Activated CD4-positive, alpha-beta T cell treated with anti-CD3 and anti-CD28 coated beads, Interleukin-2, amount 50 U/mL, for 16 hours (primary cell): ENCODE data around the gene USP35.
A peak's percentile ranks its signal among the peaks of the same experiment; 100 is the strongest.

Experiments used
- DNase-seq: peaks from one replicate; pipeline ENCODE4 v3.0.0-alpha.2; 2020

USP35 gene

GRCh38 chr11:78188286-78189173 lies at the start of gene USP35, which contains the start of gene KCTD21:
USP35 (plus strand) TSS chr11:78188919; CDS start chr11:78196246, 7,327 bp downstream.
KCTD21 (minus strand) TSS chr11:78188626; CDS start chr11:78174554, 14,072 bp downstream.
- peak; percentile 96 for DNase-seq

- peak; percentile 98 for DNase-seq
Observed at GRCh38 chr11:78139422-78140391, 49.0 kb upstream of the USP35 start, which contains the start of gene ALG8. ALG8 (minus strand) TSS chr11:78139626; CDS start chr11:78139588, 38 bp downstream.

GRCh38 chr11:78140392-78141077 lies 48.2 kb upstream of the USP35 start:
- DNase-seq, result peak; percentile 10

GRCh38 chr11:78145511-78146025 lies 43.2 kb upstream of the USP35 start:
- no peak for DNase-seq

- no peak for DNase-seq
Observed at GRCh38 chr11:78147807-78148206, 40.9 kb upstream of the USP35 start.

- DNase-seq, result no peak
Observed at GRCh38 chr11:78149646-78150045, 39.1 kb upstream of the USP35 start.

GRCh38 chr11:78150346-78150745 lies 38.4 kb upstream of the USP35 start:
- DNase-seq, result no peak

- DNase-seq, result no peak
Observed at GRCh38 chr11:78150754-78151153, 38.0 kb upstream of the USP35 start.

GRCh38 chr11:78151804-78152203 lies 36.9 kb upstream of the USP35 start:
- DNase-seq, result no peak

- DNase-seq, result no peak
Observed at GRCh38 chr11:78156127-78156844, 32.4 kb upstream of the USP35 start.

- no peak for DNase-seq
Observed at GRCh38 chr11:78158987-78159652, 29.6 kb upstream of the USP35 start.

GRCh38 chr11:78160557-78160956 lies 28.2 kb upstream of the USP35 start:
- DNase-seq, result no peak

- DNase-seq, result no peak
Observed at GRCh38 chr11:78161346-78161745, 27.4 kb upstream of the USP35 start.

- no peak for DNase-seq
Observed at GRCh38 chr11:78161962-78162371, 26.8 kb upstream of the USP35 start.

GRCh38 chr11:78163828-78164227 lies 24.9 kb upstream of the USP35 start:
- no peak for DNase-seq

GRCh38 chr11:78164471-78164870 lies 24.2 kb upstream of the USP35 start:
- DNase-seq, result no peak

GRCh38 chr11:78166855-78167469 lies 21.8 kb upstream of the USP35 start:
- no peak for DNase-seq

GRCh38 chr11:78168539-78169477 lies 19.9 kb upstream of the USP35 start:
- DNase-seq, result no peak

GRCh38 chr11:78170413-78170812 lies 18.3 kb upstream of the USP35 start:
- DNase-seq, result no peak
